ENCODE data around the gene LMX1B. TPM values are rescaled to one million over a fixed set of nuclear protein-coding genes. Genes with fewer than 3 reads are reported as not detected.
"Not testable (repeated sequence)": the region's sequence is repeated elsewhere in the genome, so short reads cannot be mapped to it uniquely, and the experiment has no call there.

The LMX1B gene
- total RNA-seq, 1 experiment from 2014 or later: 12.4 TPM

GRCh38 chr9:126569036-126569435 is 44.7 kb upstream of the LMX1B start:
- POLR2A ChIA-PET: no interaction called here
- TF ChIP-seq ZNF396 (CRISPR knock-in tag; IDR thresholded peaks at IDR 0.05; ENCODE audit: borderline replicate concordance) (no peak), GABPB1 (CRISPR knock-in tag; IDR thresholded peaks at IDR 0.05) (no peak), TCF7 (CRISPR knock-in tag; IDR thresholded peaks at IDR 0.05; ENCODE audit: low read depth) (no peak), SP1 (CRISPR knock-in tag; conservative IDR thresholded peaks at IDR 0.05) (no peak)
- H3K9me3 Mint-ChIP-seq: peaks cover 7% of the 10 kb centered on the region; the same call in 1 of the 2 replicates
- ATAC-seq (no peak), DNase-seq (ENCODE audit: low spot score) (no peak)
- peaks cover 4% of the 10 kb centered on the region; the same call in 1 of the 2 replicates for H3K27me3 Mint-ChIP-seq (ENCODE audit: low read depth)
- no peaks in the 10 kb centered on the region for H3K36me3 Mint-ChIP-seq
- CTCF ChIA-PET: interaction anchor here (0.6 kb wide), 2 partner anchors 14 to 389 kb away, joined by 3 to 5 read pairs; no protein-coding TSS in a partner anchor
- H3K27ac Mint-ChIP-seq: no peak overlapping the region
- H3K4me3 Mint-ChIP-seq: no peak overlapping the region
- no peaks in the 10 kb centered on the region for H3K4me1 Mint-ChIP-seq

- CTCF ChIA-PET: interaction anchor here (1.2 to 2.1 kb wide), 8 partner anchors 14 to 204 kb away, joined by 3 to 9 read pairs (median 4); no protein-coding TSS in a partner anchor
- TF ChIP-seq ETV6 (CRISPR knock-in tag; IDR thresholded peaks at IDR 0.05): no peak
- TF ChIP-seq ZNF423 (CRISPR knock-in tag; IDR thresholded peaks at IDR 0.05): no peak
- TF ChIP-seq TP53 (CRISPR knock-in tag; IDR thresholded peaks at IDR 0.05): no peak
- no peak for TF ChIP-seq ZNF219 (CRISPR knock-in tag; IDR thresholded peaks at IDR 0.05; ENCODE audit: borderline replicate concordance)
- TF ChIP-seq ATF3 (CRISPR knock-in tag; conservative IDR thresholded peaks at IDR 0.05): no peak
- TF ChIP-seq CTCF (IDR thresholded peaks at IDR 0.05): no peak
- no peak for TF ChIP-seq PRRX2 (CRISPR knock-in tag; IDR thresholded peaks at IDR 0.05)
- Mint-ChIP-seq H3K27ac (no peak overlapping the region), H3K4me1 (peaks cover 7% of the 10 kb centered on the region), H3K36me3 (no peaks in the 10 kb centered on the region), H3K4me3 (no peak overlapping the region), H3K9me3 (no peaks in the 10 kb centered on the region), H3K27me3 (ENCODE audit: low read depth) (no peaks in the 10 kb centered on the region)
- DNase-seq (ENCODE audit: low spot score): no peak
- no peak for ATAC-seq
- POLR2A ChIA-PET: interaction anchor here (0.6 kb wide), 1 partner anchor 247 kb away, joined by 3 read pairs; no protein-coding TSS in a partner anchor
These were observed 35.7 kb upstream of the LMX1B start for GRCh38 chr9:126578029-126578428.

GRCh38 chr9:126580319-126580718 is 33.4 kb upstream of the LMX1B start:
- H3K4me3 Mint-ChIP-seq; H3K27me3 Mint-ChIP-seq (ENCODE audit: low read depth); DNase-seq (ENCODE audit: low spot score); H3K27ac Mint-ChIP-seq; H3K36me3 Mint-ChIP-seq; H3K9me3 Mint-ChIP-seq; ATAC-seq; POLR2A ChIA-PET: not testable (repeated sequence)
- CTCF ChIA-PET: interaction anchor here (0.7 to 2.1 kb wide), 8 partner anchors 16 to 125 kb away, joined by 3 to 8 read pairs (median 4); no protein-coding TSS in a partner anchor
- peaks cover 12% of the 10 kb centered on the region for H3K4me1 Mint-ChIP-seq

GRCh38 chr9:126581893-126582292 is 31.8 kb upstream of the LMX1B start:
- H3K4me1 Mint-ChIP-seq: peaks cover 12% of the 10 kb centered on the region
- ATAC-seq (no peak), DNase-seq (ENCODE audit: low spot score) (no peak)
- ChIA-PET POLR2A (no interaction called here), CTCF (interaction anchor here (1.1 to 2.0 kb wide), 2 partner anchors 17 to 108 kb away, joined by 3 to 5 read pairs; no protein-coding TSS in a partner anchor)
- no peak overlapping the region for H3K27ac Mint-ChIP-seq
- H3K4me3 Mint-ChIP-seq: no peak overlapping the region
- no peaks in the 10 kb centered on the region for H3K9me3 Mint-ChIP-seq
- TF ChIP-seq TEAD4 (CRISPR knock-in tag; IDR thresholded peaks at IDR 0.05) (no peak), MXD4 (CRISPR knock-in tag; IDR thresholded peaks at IDR 0.05; ENCODE audit: borderline replicate concordance) (no peak), NFATC4 (CRISPR knock-in tag; IDR thresholded peaks at IDR 0.05) (no peak), JAZF1 (CRISPR knock-in tag; IDR thresholded peaks at IDR 0.05) (no peak), ZBTB21 (CRISPR knock-in tag; IDR thresholded peaks at IDR 0.05; ENCODE audit: borderline replicate concordance) (no peak), ESRRA (CRISPR knock-in tag; IDR thresholded peaks at IDR 0.05; ENCODE audit: borderline replicate concordance) (no peak), ARID4B (CRISPR knock-in tag; IDR thresholded peaks at IDR 0.05; ENCODE audit: borderline replicate concordance) (no peak), GRHL2 (CRISPR knock-in tag; IDR thresholded peaks at IDR 0.05; ENCODE audit: insufficient replicate concordance, severe bottlenecking) (no peak), ZNF671 (CRISPR knock-in tag; IDR thresholded peaks at IDR 0.05) (no peak), TCF7 (CRISPR knock-in tag; IDR thresholded peaks at IDR 0.05; ENCODE audit: low read depth) (no peak), EMX1 (CRISPR knock-in tag; IDR thresholded peaks at IDR 0.05) (no peak), FOXJ3 (CRISPR knock-in tag; IDR thresholded peaks at IDR 0.05; ENCODE audit: borderline replicate concordance) (no peak), ZBTB43 (CRISPR knock-in tag; IDR thresholded peaks at IDR 0.05) (no peak)
- H3K36me3 Mint-ChIP-seq: no peaks in the 10 kb centered on the region
- H3K27me3 Mint-ChIP-seq (ENCODE audit: low read depth): no peaks in the 10 kb centered on the region

Data from WTC11 (cell line).